ENCODE data around the gene TEX53.

Gene TEX53

DNA sequence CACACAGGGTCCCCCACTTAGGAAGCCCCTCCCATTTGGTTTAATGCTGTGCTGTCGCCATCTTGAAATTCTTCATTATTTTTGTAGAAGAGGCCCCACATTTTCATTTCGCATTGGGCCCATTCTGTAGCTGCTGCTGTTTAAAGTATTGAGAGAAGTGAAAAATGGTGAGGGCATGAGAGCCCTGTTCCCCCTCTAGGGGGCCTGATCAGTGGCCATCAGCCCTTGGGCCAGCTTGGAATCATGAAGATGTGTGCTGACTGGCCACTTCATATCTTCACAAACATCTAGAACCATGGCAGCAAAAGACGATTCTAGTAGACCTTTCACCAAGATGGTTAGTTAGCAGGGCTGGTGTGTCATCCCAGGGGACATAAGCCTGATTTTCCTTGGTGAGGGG lies 43.2 kb downstream of the TEX53 start:
- no peaks in the 10 kb centered on the region for H4K20me1 ChIP-seq (ENCODE audit: insufficient read depth)
- no peak overlapping the region for H2AFZ ChIP-seq (ENCODE audit: low read depth)
- peak overlapping the region; percentile 95; the same call in 1 of the 2 replicates for H3K27ac ChIP-seq
- H3K4me2 ChIP-seq: peak overlapping the region; percentile 91; the same call in 1 of the 2 replicates
- no peak overlapping the region for H3K9ac ChIP-seq
- 0 out of 2 replicates have a peak, but pooled peaks cover 4% of the 10 kb centered on the region for H3K36me3 ChIP-seq (ENCODE audit: insufficient read depth)
- no peaks in the 10 kb centered on the region for H3K27me3 ChIP-seq (ENCODE audit: insufficient read depth, low read depth)
- peaks cover 88% of the 10 kb centered on the region for H3K4me1 ChIP-seq (ENCODE audit: low read depth, poor library complexity, severe bottlenecking)
- TF ChIP-seq, protein P1, sequence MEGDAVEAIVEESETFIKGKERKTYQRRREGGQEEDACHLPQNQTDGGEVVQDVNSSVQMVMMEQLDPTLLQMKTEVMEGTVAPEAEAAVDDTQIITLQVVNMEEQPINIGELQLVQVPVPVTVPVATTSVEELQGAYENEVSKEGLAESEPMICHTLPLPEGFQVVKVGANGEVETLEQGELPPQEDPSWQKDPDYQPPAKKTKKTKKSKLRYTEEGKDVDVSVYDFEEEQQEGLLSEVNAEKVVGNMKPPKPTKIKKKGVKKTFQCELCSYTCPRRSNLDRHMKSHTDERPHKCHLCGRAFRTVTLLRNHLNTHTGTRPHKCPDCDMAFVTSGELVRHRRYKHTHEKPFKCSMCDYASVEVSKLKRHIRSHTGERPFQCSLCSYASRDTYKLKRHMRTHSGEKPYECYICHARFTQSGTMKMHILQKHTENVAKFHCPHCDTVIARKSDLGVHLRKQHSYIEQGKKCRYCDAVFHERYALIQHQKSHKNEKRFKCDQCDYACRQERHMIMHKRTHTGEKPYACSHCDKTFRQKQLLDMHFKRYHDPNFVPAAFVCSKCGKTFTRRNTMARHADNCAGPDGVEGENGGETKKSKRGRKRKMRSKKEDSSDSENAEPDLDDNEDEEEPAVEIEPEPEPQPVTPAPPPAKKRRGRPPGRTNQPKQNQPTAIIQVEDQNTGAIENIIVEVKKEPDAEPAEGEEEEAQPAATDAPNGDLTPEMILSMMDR (conservative IDR thresholded peaks at IDR 0.05; ENCODE audit: low read depth, low read length): no peak
- no peak overlapping the region for H3K4me3 ChIP-seq (IDR thresholded peaks at IDR 0.05; ENCODE audit: insufficient read depth, low read depth, low read length)
- H3K79me2 ChIP-seq (ENCODE audit: insufficient read depth, low read depth): peaks cover 89% of the 10 kb centered on the region

GRCh38 chr9:114613919-114614318 lies 43.7 kb downstream of the TEX53 start:
- H3K36me3 ChIP-seq (ENCODE audit: insufficient read depth): 0 out of 2 replicates have a peak, but pooled peaks cover 3% of the 10 kb centered on the region
- H3K4me1 ChIP-seq (ENCODE audit: low read depth, poor library complexity, severe bottlenecking): peaks cover 86% of the 10 kb centered on the region
- H3K4me2 ChIP-seq: peak overlapping the region; percentile 91; the same call in 1 of the 2 replicates
- TF ChIP-seq, protein P1 (conservative IDR thresholded peaks at IDR 0.05; ENCODE audit: low read depth, low read length): no peak
- H3K9ac ChIP-seq: peak overlapping the region; percentile 96; the same call in 1 of the 2 replicates
- H4K20me1 ChIP-seq (ENCODE audit: insufficient read depth): no peaks in the 10 kb centered on the region
- H3K27me3 ChIP-seq (ENCODE audit: insufficient read depth, low read depth): no peaks in the 10 kb centered on the region
- peaks cover 87% of the 10 kb centered on the region for H3K79me2 ChIP-seq (ENCODE audit: insufficient read depth, low read depth)
- no peak overlapping the region for H2AFZ ChIP-seq (ENCODE audit: low read depth)
- no peak overlapping the region for H3K4me3 ChIP-seq (IDR thresholded peaks at IDR 0.05; ENCODE audit: insufficient read depth, low read depth, low read length)
- peak overlapping the region; percentile 95 for H3K27ac ChIP-seq

- Histone ChIP-seq H3K4me1 (ENCODE audit: low read depth, poor library complexity, severe bottlenecking) (peaks cover 86% of the 10 kb centered on the region), H3K79me2 (ENCODE audit: insufficient read depth, low read depth) (peaks cover 79% of the 10 kb centered on the region), H2AFZ (ENCODE audit: low read depth) (0 out of 2 replicates have a peak overlapping the region, but pooled peaks have one; percentile 1), H3K36me3 (ENCODE audit: insufficient read depth) (no peaks in the 10 kb centered on the region), H4K20me1 (ENCODE audit: insufficient read depth) (no peaks in the 10 kb centered on the region), H3K27ac (peak overlapping the region; percentile 95), H3K27me3 (ENCODE audit: insufficient read depth, low read depth) (no peaks in the 10 kb centered on the region), H3K9ac (peak overlapping the region; percentile 96; the same call in 1 of the 2 replicates), H3K4me2 (peak overlapping the region; percentile 91), H3K4me3 (IDR thresholded peaks at IDR 0.05; ENCODE audit: insufficient read depth, low read depth, low read length) (no peak overlapping the region)
- TF ChIP-seq, protein P1 (conservative IDR thresholded peaks at IDR 0.05; ENCODE audit: low read depth, low read length): no peak
Measured at GRCh38 chr9:114613087-114613486, 44.5 kb downstream of the TEX53 start.

DNA sequence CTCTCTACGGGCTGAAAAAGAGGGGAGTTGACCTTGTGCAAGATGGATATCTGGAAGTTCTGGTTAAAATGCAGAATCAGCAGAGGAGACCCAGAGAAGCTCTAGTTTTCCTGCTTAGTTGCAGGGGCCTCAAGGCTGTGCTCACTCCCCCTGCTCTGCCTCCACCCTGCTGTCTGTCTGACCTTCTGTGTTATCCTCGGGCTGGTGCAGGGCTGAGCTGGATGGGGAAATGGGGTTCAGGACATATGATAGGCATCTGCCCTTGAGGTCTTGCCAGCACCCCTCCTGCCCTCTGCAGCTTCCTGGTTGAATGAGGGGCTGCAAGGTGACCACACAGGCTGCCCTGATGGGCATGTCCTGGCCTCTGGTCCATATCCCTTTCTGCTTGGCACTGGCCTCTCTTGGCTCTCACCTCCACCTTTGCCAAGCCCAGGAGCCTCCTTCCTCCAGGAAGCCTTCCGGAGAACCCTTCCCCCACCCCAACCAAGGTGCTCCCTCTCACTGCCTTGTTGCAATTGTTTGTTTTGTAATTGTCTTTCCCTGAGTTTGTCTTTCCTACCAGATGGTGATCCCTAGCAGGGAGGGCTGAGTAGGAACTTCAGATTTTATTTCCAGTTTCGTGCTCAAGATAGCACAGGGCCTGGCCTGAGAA lies 45.2 kb downstream of the TEX53 start:
- Histone ChIP-seq H3K27ac (peak overlapping the region; percentile 95), H3K4me1 (ENCODE audit: low read depth, poor library complexity, severe bottlenecking) (peaks cover 86% of the 10 kb centered on the region), H2AFZ (ENCODE audit: low read depth) (no peak overlapping the region), H3K9ac (peak overlapping the region; percentile 96), H3K79me2 (ENCODE audit: insufficient read depth, low read depth) (peaks cover 73% of the 10 kb centered on the region), H4K20me1 (ENCODE audit: insufficient read depth) (no peaks in the 10 kb centered on the region), H3K4me2 (peak overlapping the region; percentile 91), H3K36me3 (ENCODE audit: insufficient read depth) (no peaks in the 10 kb centered on the region), H3K4me3 (IDR thresholded peaks at IDR 0.05; ENCODE audit: insufficient read depth, low read depth, low read length) (no peak overlapping the region), H3K27me3 (ENCODE audit: insufficient read depth, low read depth) (no peaks in the 10 kb centered on the region)
- TF ChIP-seq, protein P1 (conservative IDR thresholded peaks at IDR 0.05; ENCODE audit: low read depth, low read length): no peak
